ENCODE data around the gene OR2V2.

Gene OR2V2

GRCh38 chr5:181186022-181186421 lies 38.6 kb downstream of the OR2V2 start:
- DNase-seq (ENCODE audit: low read depth, low spot score): no peak
- no peak overlapping the region for H3K4me3 ChIP-seq (ENCODE audit: low read length)

GRCh38 chr5:181186986-181187499 lies 39.7 kb downstream of the OR2V2 start:
- no peak for DNase-seq (ENCODE audit: low read depth, low spot score)
- H3K4me3 ChIP-seq (ENCODE audit: low read length): no peak overlapping the region

GRCh38 chr5:181187500-181188213 lies 40.3 kb downstream of the OR2V2 start:
- no peak overlapping the region for H3K4me3 ChIP-seq (ENCODE audit: low read length)
- no peak for DNase-seq (ENCODE audit: low read depth, low spot score)

GRCh38 chr5:181188700-181189362 lies 41.4 kb downstream of the OR2V2 start:
- H3K4me3 ChIP-seq (ENCODE audit: low read length): peak overlapping the region; percentile 66
- peak; percentile 78 for DNase-seq (ENCODE audit: low read depth, low spot score)

GRCh38 chr5:181189363-181189961 lies 42.1 kb downstream of the OR2V2 start:
- H3K4me3 ChIP-seq (ENCODE audit: low read length): peak overlapping the region; percentile 66
- peak; percentile 58 for DNase-seq (ENCODE audit: low read depth, low spot score)

GRCh38 chr5:181189962-181190710 lies 42.8 kb downstream of the OR2V2 start:
- no peak for DNase-seq (ENCODE audit: low read depth, low spot score)
- H3K4me3 ChIP-seq (ENCODE audit: low read length): peak overlapping the region; percentile 66

GRCh38 chr5:181190711-181191525 lies 43.5 kb downstream of the OR2V2 start:
- DNase-seq (ENCODE audit: low read depth, low spot score): no peak
- peak overlapping the region; percentile 66 for H3K4me3 ChIP-seq (ENCODE audit: low read length)

- DNase-seq (ENCODE audit: low read depth, low spot score): peak; percentile 89
- peak overlapping the region; percentile 66 for H3K4me3 ChIP-seq (ENCODE audit: low read length)
Measured at GRCh38 chr5:181191526-181192336, 44.3 kb downstream of the OR2V2 start.

- peak overlapping the region; percentile 66 for H3K4me3 ChIP-seq (ENCODE audit: low read length)
- DNase-seq (ENCODE audit: low read depth, low spot score): no peak
Measured at GRCh38 chr5:181192337-181193046, 45.1 kb downstream of the OR2V2 start.

- no peak for DNase-seq (ENCODE audit: low read depth, low spot score)
- H3K4me3 ChIP-seq (ENCODE audit: low read length): no peak overlapping the region
Measured at GRCh38 chr5:181193656-181194055, 46.3 kb downstream of the OR2V2 start.

- DNase-seq (ENCODE audit: low read depth, low spot score): no peak
- H3K4me3 ChIP-seq (ENCODE audit: low read length): no peak overlapping the region
Measured at GRCh38 chr5:181194489-181195248, 47.3 kb downstream of the OR2V2 start.

- H3K4me3 ChIP-seq (ENCODE audit: low read length): no peak overlapping the region
- DNase-seq (ENCODE audit: low read depth, low spot score): no peak
Measured at GRCh38 chr5:181195249-181195761, 47.9 kb downstream of the OR2V2 start.

- no peak overlapping the region for H3K4me3 ChIP-seq (ENCODE audit: low read length)
- DNase-seq (ENCODE audit: low read depth, low spot score): no peak
Measured at GRCh38 chr5:181197326-181197951, 50.1 kb downstream of the OR2V2 start.

GRCh38 chr5:181198106-181198685 lies 50.8 kb downstream of the OR2V2 start:
- no peak overlapping the region for H3K4me3 ChIP-seq (ENCODE audit: low read length)
- no peak for DNase-seq (ENCODE audit: low read depth, low spot score)

GRCh38 chr5:181198905-181199519 lies 51.6 kb downstream of the OR2V2 start:
- H3K4me3 ChIP-seq (ENCODE audit: low read length): no peak overlapping the region

More at GRCh38 chr5:181198905-181199519, 51.6 kb downstream of the OR2V2 start:
- no peak for DNase-seq (ENCODE audit: low read depth, low spot score)

All from Jurkat, Clone E6-1 (cell line).